HepG2 (cell line): ENCODE measurements around the gene GDPD4. TPM values are rescaled to one million over a fixed set of nuclear protein-coding genes. Genes with fewer than 3 reads are reported as not detected.

Experiments used
- ATAC-seq: fragments of 200-7000 bp; cut with Tn5 transposase; 3 replicates; pipeline ENCODE4 v1.9.1; 2020; ENCODE audit warnings: mild to moderate bottlenecking, moderate library complexity
- BruUV-seq: library from RNA; stranded (reverse); fragments of 400-500 nt; replicated peaks from 2 replicates; lab custom pipeline; 2021; lab: Mats Ljungman, UMichigan
- CTCF ChIA-PET: fragments of 300-600 bp; formaldehyde crosslinking; extraction: SDS; loops from one replicate; lab custom pipeline; 2021; ENCODE audit warnings: low total read pairs, inconsistent platforms, low intra/inter-chr PET ratio; lab: Yijun Ruan, JAX
- POLR2A ChIA-PET: fragments of 350-600 bp; sonication (Branson Sonifier 250); formaldehyde crosslinking; loops from one replicate; lab custom pipeline; 2020; ENCODE audit warnings: antibody characterized with exemption, inconsistent platforms; lab: Yijun Ruan, JAX
- DNase-seq: peaks from one replicate; pipeline ENCODE4 v3.0.0-alpha.2; 2015; ENCODE audit warnings: low spot score
- FAIRE-seq: peaks from 3 replicates; lab custom pipeline; 2011; peaks lifted over from hg19 to GRCh38; lab: Jason Lieb, UNC
- H2AFZ ChIP-seq: one replicate; pipeline ENCODE4 v1.6.1; 2011; ENCODE audit warnings: low read length, inconsistent platforms
- H3K27ac ChIP-seq: fragments of 300-600 bp; 3 replicates; pipeline ENCODE4 v1.8.0; 2011; ENCODE audit warnings: mixed run types, mild to moderate bottlenecking, mixed read lengths, low read length, inconsistent platforms; ENCODE audit not compliant: insufficient read depth; ENCODE audit errors: extremely low read length
- H3K27me3 ChIP-seq, 2 experiments: fragments of 200-600 bp in 1 of 2; 2 replicates in 1 of 2; 3 replicates in 1 of 2; pipeline versions ENCODE4 v1.6.0 to v1.8.0; 2011; ENCODE audit warnings: low read length in 2 of 2, mild to moderate bottlenecking in 2 of 2, moderate library complexity in 2 of 2, inconsistent platforms in 1 of 2; ENCODE audit not compliant: insufficient read depth in 2 of 2, control insufficient read depth in 1 of 2
- H3K36me3 ChIP-seq, 2 experiments: fragments of 200-600 bp in 1 of 2; replicated peaks in 1 of 2; 2 replicates in 1 of 2; 3 replicates in 1 of 2; pipeline versions ENCODE4 v1.5.1 to v1.8.0; 2011; ENCODE audit warnings: low read length in 2 of 2, inconsistent platforms in 1 of 2; ENCODE audit not compliant: insufficient read depth in 2 of 2, control insufficient read depth in 1 of 2
- H3K4me1 ChIP-seq: 2 replicates; pipeline ENCODE4 v1.5.1; 2012; ENCODE audit warnings: low read length, inconsistent platforms; ENCODE audit not compliant: insufficient read depth
- H3K4me2 ChIP-seq: 2 replicates; pipeline ENCODE4 v1.6.0; 2011; ENCODE audit warnings: low read depth, low read length, inconsistent platforms
- H3K4me3 ChIP-seq, 3 experiments: fragments of 200-600 bp in 1 of 3; sonication (generic), shearing (Covaris generic) in 1 of 3; replicated peaks in 1 of 3; 2 replicates each; pipeline ENCODE4 v1.5.1; 2011 to 2016; ENCODE audit warnings: low read length in 3 of 3, inconsistent platforms in 2 of 3, low read depth in 2 of 3, mild to moderate bottlenecking in 2 of 3, control low read depth in 1 of 3, mixed read lengths in 1 of 3; ENCODE audit not compliant: insufficient read depth in 1 of 3
- H3K79me2 ChIP-seq: one replicate; pipeline ENCODE4 v1.6.1; 2011; ENCODE audit warnings: low read length, inconsistent platforms; ENCODE audit not compliant: insufficient read depth
- H3K9ac ChIP-seq: 2 replicates; pipeline ENCODE4 v1.6.0; 2011; ENCODE audit warnings: mild to moderate bottlenecking, low read depth, low read length, inconsistent platforms; ENCODE audit not compliant: insufficient read depth
- H3K9me3 ChIP-seq: 2 replicates; pipeline ENCODE4 v1.5.1; 2012; ENCODE audit warnings: mild to moderate bottlenecking, low read length
- H4K20me1 ChIP-seq: 2 replicates; pipeline ENCODE4 v1.6.0; 2011; ENCODE audit warnings: inconsistent platforms, mild to moderate bottlenecking, low read length, moderate library complexity; ENCODE audit not compliant: insufficient read depth
- ARNTL ChIP-seq: sonication (generic); formaldehyde crosslinking; IDR thresholded peaks from 2 replicates; pipeline ENCODE4 v1.4.0; 2020; ENCODE audit warnings: mild to moderate bottlenecking, missing genetic modification reagents
- ETS1 ChIP-seq: sonication (generic); formaldehyde crosslinking; IDR thresholded peaks from 2 replicates; pipeline ENCODE4 v1.4.0; 2020; ENCODE audit warnings: missing genetic modification reagents
- HBP1 ChIP-seq: IDR thresholded peaks from 2 replicates; pipeline ENCODE4 v1.6.1; 2016; ENCODE audit warnings: low read depth, control low read depth
- HNRNPK ChIP-seq: fragments of 200-400 bp; formaldehyde crosslinking; IDR thresholded peaks from 2 replicates; pipeline ENCODE4 v1.6.1; 2018; ENCODE audit warnings: low read length, low read depth, moderate library complexity, mild to moderate bottlenecking; ENCODE audit not compliant: poor library complexity, severe bottlenecking
- KLF11 ChIP-seq: IDR thresholded peaks from 2 replicates; pipeline ENCODE4 v1.6.1; 2016; ENCODE audit warnings: missing compliant biosample characterization
- PCBP1 ChIP-seq: fragments of 200-400 bp; formaldehyde crosslinking; IDR thresholded peaks from 2 replicates; pipeline ENCODE4 v1.6.1; 2017; ENCODE audit warnings: mild to moderate bottlenecking, low read depth, low read length, borderline replicate concordance
- PCBP2 ChIP-seq: fragments of 200-400 bp; formaldehyde crosslinking; optimal IDR thresholded peaks from 2 replicates; pipeline ENCODE3; 2018; ENCODE audit warnings: low read length, low read depth; ENCODE audit not compliant: poor library complexity, severe bottlenecking
- PHB2 ChIP-seq: fragments of 450-650 bp; IDR thresholded peaks from 2 replicates; pipeline ENCODE4 v1.6.1; 2018; ENCODE audit not compliant: partially characterized antibody
- ZBTB46 ChIP-seq: sonication (generic); formaldehyde crosslinking; IDR thresholded peaks from 2 replicates; pipeline ENCODE4 v1.4.0; 2020; ENCODE audit warnings: mild to moderate bottlenecking, missing genetic modification reagents, borderline replicate concordance
- ZNF276 ChIP-seq: sonication (generic); formaldehyde crosslinking; IDR thresholded peaks from 2 replicates; pipeline ENCODE4 v1.4.0; 2020; ENCODE audit warnings: mild to moderate bottlenecking, low read depth, missing genetic modification reagents
- ZNF766 ChIP-seq: sonication (generic); formaldehyde crosslinking; IDR thresholded peaks from 2 replicates; pipeline ENCODE4 v1.5.0; 2020; ENCODE audit warnings: missing genetic modification reagents, borderline replicate concordance
- WGBS: methylation state at CpG from one replicate; pipeline ENCODE4 v1.1.6; 2017; ENCODE audit warnings: low lambda C conversion rate; 5-methylcytosine and 5-hydroxymethylcytosine counted together
- in situ Hi-C: cut with HindIII; loops from 2 replicates; pipeline ENCODE4 v1.10.0; 2017; ENCODE audit warnings: low pct_unique_long_range_greater_than_20kb; ENCODE audit not compliant: extremely low pct_ligation_motif_present
- intact Hi-C: fragments of 100-400 bp; cut with micrococcal nuclease; formaldehyde crosslinking; loops from one replicate; pipeline ENCODE4 v1.10.0; 2022; ENCODE audit not compliant: unreplicated experiment
- polyA plus RNA-seq, 8 experiments: library from polyadenylated mRNA; depleted of rRNA in 3 of 8; stranded (reverse) in 7 of 8; unstranded in 1 of 8; fragments of >200 nt; fragmentation: Illumina TruSeq in 4 of 8; extraction: Trizol in 4 of 8; gene quantifications; 2 replicates each; pipeline versions ENCODE4 v1.2.1 to v1.2.3, GENCODE V29; 2011 to 2016; ENCODE audit warnings: low read depth in 4 of 8, missing spikeins in 1 of 8, mixed read lengths in 1 of 8; ENCODE audit not compliant: insufficient read depth in 1 of 8
- total RNA-seq, 5 experiments: library from RNA; depleted of rRNA; stranded (reverse); fragments of >200 nt; fragmentation: Illumina TruSeq; extraction: Trizol; gene quantifications; 2 replicates each; pipeline ENCODE4 v1.2.3, GENCODE V29; 2016; ENCODE audit warnings: low read depth in 1 of 5

Gene GDPD4
- total and polyA plus RNA-seq, 2 of the 13 experiments (the other 11 are each of a cell fraction or from before 2014, with no cell fraction given): not detected

- H3K27me3 ChIP-seq: no peaks in the 10 kb centered on the region; a peak in 1 of 5 replicates
- H4K20me1 ChIP-seq: no peaks in the 10 kb centered on the region
- H3K79me2 ChIP-seq: no peaks in the 10 kb centered on the region
- WGBS: 84% methylated on average over 3 of the region's 3 CpGs
- intact Hi-C loops (no loop called here), in situ Hi-C loops (no loop called here)
- FAIRE-seq (no peak), ATAC-seq (no peak), DNase-seq (no peak)
- BruUV-seq: no TSS peak
- H3K4me3 ChIP-seq: no peak overlapping the region
- no peaks in the 10 kb centered on the region for H3K4me1 ChIP-seq
- no peak overlapping the region for H2AFZ ChIP-seq
- TF ChIP-seq PCBP2 (peak; percentile 79), KLF11 (CRISPR knock-in tag) (no peak), PCBP1 (0 out of 2 replicates have a peak, but pooled peaks have one; percentile 66), ARNTL (CRISPR knock-in tag) (no peak), HBP1 (CRISPR knock-in tag) (no peak), ETS1 (no peak), ZNF276 (no peak), ZNF766 (CRISPR knock-in tag) (no peak), PHB2 (no peak), ZBTB46 (CRISPR knock-in tag) (no peak), HNRNPK (peak; percentile 91)
- H3K9ac ChIP-seq: no peak overlapping the region
- CTCF ChIA-PET: no interaction called here
- no peaks in the 10 kb centered on the region for H3K36me3 ChIP-seq
- H3K27ac ChIP-seq: no peak overlapping the region
- no peaks in the 10 kb centered on the region for H3K9me3 ChIP-seq
- POLR2A ChIA-PET: no interaction called here
- H3K4me2 ChIP-seq: no peak overlapping the region
These were observed 30.8 kb upstream of the GDPD4 start for GRCh38 chr11:77332259-77332658.
